H9 (cell line): ENCODE results near the gene AP4S1. TPM values are rescaled to one million over a fixed set of nuclear protein-coding genes. Genes with fewer than 3 reads are reported as not detected.

Source experiments
- DNase-seq: peaks from one replicate; pipeline ENCODE4 v3.0.0-alpha.2; 2017
- H2AFZ ChIP-seq: one replicate; pipeline ENCODE4 v1.6.1; 2013; ENCODE audit warnings: mild to moderate bottlenecking, low read length, control low read depth, moderate library complexity
- H2AK5ac ChIP-seq: 2 replicates; pipeline ENCODE4 v1.6.1; 2013; ENCODE audit warnings: low read length, control low read depth, mixed read lengths; ENCODE audit not compliant: insufficient read length
- H2BK120ac ChIP-seq: one replicate; pipeline ENCODE4 v1.6.1; 2013; ENCODE audit warnings: low read depth, mild to moderate bottlenecking, low read length, control low read depth, inconsistent platforms; ENCODE audit not compliant: poor library complexity, severe bottlenecking
- H2BK12ac ChIP-seq: 2 replicates; pipeline ENCODE4 v1.6.1; 2013; ENCODE audit warnings: low read length, control low read depth, mixed read lengths, low read depth; ENCODE audit not compliant: insufficient read length
- H2BK15ac ChIP-seq: 2 replicates; pipeline ENCODE4 v1.6.1; 2013; ENCODE audit warnings: low read depth, low read length, control low read depth
- H2BK20ac ChIP-seq: one replicate; pipeline ENCODE4 v1.6.1; 2013; ENCODE audit warnings: low read depth, mild to moderate bottlenecking, low read length, control low read depth, inconsistent platforms; ENCODE audit not compliant: poor library complexity, severe bottlenecking
- H2BK5ac ChIP-seq: 2 replicates; pipeline ENCODE4 v1.6.1; 2013; ENCODE audit warnings: low read length, control low read depth, mixed read lengths; ENCODE audit not compliant: insufficient read length
- H3K14ac ChIP-seq: 2 replicates; pipeline ENCODE4 v1.6.1; 2013; ENCODE audit warnings: low read length, control low read depth; ENCODE audit not compliant: insufficient read depth
- H3K18ac ChIP-seq: 2 replicates; pipeline ENCODE4 v1.6.1; 2013; ENCODE audit warnings: low read depth, mild to moderate bottlenecking, mixed read lengths, low read length, control low read depth; ENCODE audit not compliant: insufficient read length
- H3K23ac ChIP-seq: 2 replicates; pipeline ENCODE4 v1.6.1; 2013; ENCODE audit warnings: low read length, control low read depth, mixed read lengths, low read depth; ENCODE audit not compliant: insufficient read length
- H3K23me2 ChIP-seq: 2 replicates; pipeline ENCODE4 v1.6.1; 2013; ENCODE audit warnings: low read depth, mild to moderate bottlenecking, mixed read lengths, low read length, control low read depth; ENCODE audit not compliant: insufficient read length, poor library complexity, severe bottlenecking
- H3K27ac ChIP-seq: 2 replicates; pipeline ENCODE4 v1.5.1; 2013; ENCODE audit warnings: low read length, control low read depth, mixed read lengths, low read depth; ENCODE audit not compliant: insufficient read length
- H3K27me3 ChIP-seq: 2 replicates; pipeline ENCODE4 v1.6.1; 2013; ENCODE audit warnings: low read length, control low read depth, inconsistent platforms; ENCODE audit not compliant: insufficient read depth
- H3K4ac ChIP-seq: 2 replicates; pipeline ENCODE4 v1.6.1; 2013; ENCODE audit warnings: low read depth, mild to moderate bottlenecking, control low read depth, inconsistent platforms, low read length, moderate library complexity
- H3K4me1 ChIP-seq: 2 replicates; pipeline ENCODE4 v1.6.1; 2013; ENCODE audit warnings: low read length, control low read depth, inconsistent platforms; ENCODE audit not compliant: insufficient read depth
- H3K4me2 ChIP-seq: 2 replicates; pipeline ENCODE4 v1.6.1; 2013; ENCODE audit warnings: low read length, control low read depth, mixed read lengths; ENCODE audit not compliant: insufficient read length, insufficient read depth
- H3K56ac ChIP-seq: 2 replicates; pipeline ENCODE4 v1.6.1; 2013; ENCODE audit warnings: low read depth, mild to moderate bottlenecking, mixed read lengths, low read length, control low read depth; ENCODE audit not compliant: insufficient read length
- H3K79me1 ChIP-seq: 2 replicates; pipeline ENCODE4 v1.6.1; 2013; ENCODE audit warnings: low read depth, mild to moderate bottlenecking, moderate library complexity, low read length, control low read depth, inconsistent platforms; ENCODE audit not compliant: insufficient read depth, poor library complexity, severe bottlenecking
- H3K79me2 ChIP-seq: 2 replicates; pipeline ENCODE4 v1.6.1; 2013; ENCODE audit warnings: low read length, control low read depth, inconsistent platforms; ENCODE audit not compliant: insufficient read depth
- H3K9ac ChIP-seq: 2 replicates; pipeline ENCODE4 v1.6.1; 2013; ENCODE audit warnings: low read length, control low read depth, mixed read lengths; ENCODE audit not compliant: insufficient read length; ENCODE audit errors: extremely low read depth
- H3K9me3 ChIP-seq: one replicate; pipeline ENCODE4 v1.6.1; 2013; ENCODE audit warnings: low read depth, low read length, inconsistent platforms; ENCODE audit not compliant: control insufficient read depth
- H3T11ph ChIP-seq: one replicate; pipeline ENCODE4 v1.6.1; 2013; ENCODE audit warnings: mild to moderate bottlenecking, low read length, control low read depth, inconsistent platforms
- H4K20me1 ChIP-seq: one replicate; pipeline ENCODE4 v1.6.1; 2013; ENCODE audit not compliant: control insufficient read depth, insufficient read length, insufficient read depth
- H4K5ac ChIP-seq: 2 replicates; pipeline ENCODE4 v1.6.1; 2013; ENCODE audit warnings: low read depth, mild to moderate bottlenecking, mixed read lengths, low read length, control low read depth; ENCODE audit not compliant: insufficient read length
- H4K8ac ChIP-seq: replicated peaks from 2 replicates; pipeline ENCODE4 v1.6.1; 2013; ENCODE audit warnings: low read length, control low read depth, mixed read lengths, low read depth; ENCODE audit not compliant: insufficient read length
- H4K91ac ChIP-seq: 2 replicates; pipeline ENCODE4 v1.6.1; 2013; ENCODE audit warnings: low read depth, mild to moderate bottlenecking, moderate library complexity, mixed read lengths, low read length, control low read depth; ENCODE audit not compliant: insufficient read length
- H3K27ac Mint-ChIP-seq, 3 experiments: 2 replicates in 2 of 3; 3 replicates in 1 of 3; pipeline ENCODE4 v1.8.0; 2020 to 2021; ENCODE audit warnings: mixed read lengths in 3 of 3, mild to moderate bottlenecking in 1 of 3, moderate library complexity in 1 of 3
- H3K27me3 Mint-ChIP-seq: 2 replicates; pipeline ENCODE4 v1.8.0; 2021; ENCODE audit warnings: low read depth, mild to moderate bottlenecking, moderate library complexity, mixed read lengths
- H3K36me3 Mint-ChIP-seq, 3 experiments: 2 replicates in 2 of 3; 3 replicates in 1 of 3; pipeline ENCODE4 v1.8.0; 2020 to 2021; ENCODE audit warnings: low read depth in 3 of 3, mixed read lengths in 3 of 3; ENCODE audit not compliant: insufficient read depth in 1 of 3
- H3K4me1 Mint-ChIP-seq, 2 experiments: 2 replicates each; pipeline ENCODE4 v1.8.0; 2020; ENCODE audit warnings: mixed read lengths in 2 of 2
- H3K4me3 Mint-ChIP-seq, 2 experiments: 2 replicates in 1 of 2; 3 replicates in 1 of 2; pipeline ENCODE4 v1.8.0; 2020 to 2021; ENCODE audit warnings: mild to moderate bottlenecking in 2 of 2, mixed read lengths in 2 of 2, moderate library complexity in 1 of 2
- H3K9me3 Mint-ChIP-seq, 2 experiments: 2 replicates in 1 of 2; 3 replicates in 1 of 2; pipeline ENCODE4 v1.8.0; 2020; ENCODE audit warnings: mild to moderate bottlenecking in 2 of 2, mixed read lengths in 2 of 2, moderate library complexity in 1 of 2
- CTCF ChIP-seq: fragments of 200-600 bp; sonication (generic); conservative IDR thresholded peaks from 3 replicates; pipeline ENCODE4 v1.8.0; 2021; ENCODE audit warnings: antibody characterized with exemption, mild to moderate bottlenecking
- WGBS: extraction: QIAGEN DNeasy Blood & Tissue Kit; methylation state at CpG from one replicate; pipeline ENCODE4 v1.1.7; 2013; ENCODE audit warnings: missing lambda C conversion rate, low lambda C conversion rate, mixed read lengths; ENCODE audit not compliant: insufficient read length; ENCODE audit errors: extremely low coverage; 5-methylcytosine and 5-hydroxymethylcytosine counted together
- total RNA-seq: library from RNA; stranded (reverse); gene quantifications from 2 replicates; pipeline ENCODE4 v1.2.1, GENCODE V29; 2021

The AP4S1 gene
- total RNA-seq, 1 experiment from 2014 or later = 13.7 TPM

GRCh38 chr14:30998100-30998706 is 27.2 kb upstream of the AP4S1 start:
- Histone ChIP-seq H2BK5ac (no peak overlapping the region), H3K27ac (peak overlapping the region; percentile 20), H2AK5ac (no peak overlapping the region), H3K23me2 (no peaks in the 10 kb centered on the region), H2BK15ac (no peak overlapping the region), H3K4me1 (peaks cover 7% of the 10 kb centered on the region), H2BK20ac (no peak overlapping the region), H3K9ac (no peak overlapping the region), H3K18ac (no peak overlapping the region), H4K20me1 (no peaks in the 10 kb centered on the region), H3K27me3 (no peaks in the 10 kb centered on the region), H3K79me1 (peaks cover 9% of the 10 kb centered on the region), H2AFZ (no peak overlapping the region), H3K4me2 (no peak overlapping the region), H3K56ac (no peak overlapping the region), H3K9me3 (no peaks in the 10 kb centered on the region), H4K8ac (no peak overlapping the region), H3T11ph (no peak overlapping the region), H3K23ac (no peak overlapping the region), H3K79me2 (peaks cover 22% of the 10 kb centered on the region; the same call in 1 of the 2 replicates), H4K91ac (no peak overlapping the region), H3K4ac (no peak overlapping the region), H2BK12ac (no peak overlapping the region), H2BK120ac (no peak overlapping the region), H3K14ac (no peak overlapping the region), H4K5ac (no peak overlapping the region)
- Mint-ChIP-seq H3K27ac (peak overlapping the region; percentile 21 to 97 (median 45); a peak in 6 of 7 replicates), H3K4me3 (no peak overlapping the region), H3K36me3 (peaks cover 4 to 27% (median 21%) of the 10 kb centered on the region in 3 experiments; a peak in 6 of 7 replicates), H3K9me3 (peaks cover 8 to 12% of the 10 kb centered on the region in 2 experiments; a peak in 2 of 5 replicates), H3K4me1 (peaks cover 59 to 66% of the 10 kb centered on the region in 2 experiments), H3K27me3 (no peaks in the 10 kb centered on the region)
- no peak for TF ChIP-seq CTCF
- no peak for DNase-seq
- no CpG with 5 or more reads among the region's 1 CpG for WGBS
